H54 (cell line): Measurements from ENCODE around the gene GRIP1.

Source experiments
- DNase-seq: peaks from one replicate; pipeline ENCODE4 v3.0.0; 2011; ENCODE audit warnings: low spot score, mixed read lengths; ENCODE audit not compliant: insufficient read length
- FAIRE-seq: peaks from 3 replicates; lab custom pipeline; 2011; peaks lifted over from hg19 to GRCh38; lab: Jason Lieb, UNC
- POLR2A ChIP-seq: IDR thresholded peaks from 2 replicates; pipeline ENCODE4 v1.6.1; 2011; ENCODE audit warnings: low read depth, mild to moderate bottlenecking, low read length

The GRIP1 gene

DNA sequence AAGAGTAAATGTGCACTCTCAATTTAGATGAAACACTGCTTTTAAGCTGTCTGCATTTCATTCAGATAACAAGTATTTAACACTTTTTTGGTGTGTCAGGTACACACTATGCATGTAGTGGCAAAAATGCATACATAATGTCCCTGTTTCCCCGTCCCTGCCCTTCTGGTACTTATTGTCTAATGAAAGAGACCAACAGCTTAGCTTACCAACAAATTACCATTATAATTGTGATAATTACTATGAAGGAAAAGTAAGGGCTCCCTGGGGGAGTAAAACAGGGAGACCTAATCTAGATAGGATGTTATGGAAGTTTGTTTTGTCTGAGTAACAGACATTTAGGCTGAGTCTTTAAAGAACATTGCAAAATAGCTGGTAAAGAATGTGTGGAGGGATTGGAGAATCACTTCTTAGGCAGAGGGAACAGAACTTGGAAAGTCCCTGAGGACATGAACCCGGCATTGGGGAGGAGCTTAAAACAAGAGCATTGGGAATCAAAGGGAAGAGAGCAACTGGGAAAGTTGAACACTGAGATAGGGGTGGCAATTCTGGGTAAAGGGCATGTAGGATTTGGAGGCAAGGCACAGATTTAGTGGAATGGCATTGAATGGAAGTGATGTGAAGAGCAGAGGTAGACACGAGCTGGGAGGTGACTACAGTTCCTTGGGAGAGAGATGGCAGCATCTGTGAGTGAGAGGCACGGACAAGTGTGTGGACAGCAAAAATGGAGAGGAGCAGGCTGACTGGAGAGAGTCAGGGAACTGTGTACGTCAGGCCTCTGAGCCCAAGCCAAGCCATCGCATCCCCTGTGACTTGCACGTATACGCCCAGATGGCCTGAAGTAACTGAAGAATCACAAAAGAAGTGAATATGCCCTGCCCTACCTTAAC, 181.6 kb downstream of the GRIP1 start:
- no peak for FAIRE-seq
- no peak for DNase-seq
- no peak for TF ChIP-seq POLR2A

DNA sequence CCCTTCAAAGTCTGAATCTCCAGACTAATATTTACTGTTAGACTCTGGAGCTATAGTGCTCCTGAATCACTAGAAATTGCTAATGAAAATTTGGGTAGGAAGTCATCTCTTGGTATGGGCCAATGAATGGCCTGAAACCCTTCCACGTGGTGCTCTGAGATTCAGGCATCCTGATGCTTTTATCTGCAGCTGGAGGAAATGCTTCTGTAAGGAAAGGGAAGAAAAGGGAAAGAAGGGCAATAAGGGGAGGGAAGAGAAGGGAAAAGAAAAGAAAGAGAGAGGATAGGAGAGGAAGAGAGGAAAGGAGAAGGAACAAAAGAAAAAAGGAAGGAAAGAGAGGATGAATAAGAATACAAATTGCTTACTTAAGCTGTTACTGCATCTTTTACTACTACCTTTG, 182.3 kb downstream of the GRIP1 start:
- no peak for TF ChIP-seq POLR2A
- DNase-seq = no peak

DNA sequence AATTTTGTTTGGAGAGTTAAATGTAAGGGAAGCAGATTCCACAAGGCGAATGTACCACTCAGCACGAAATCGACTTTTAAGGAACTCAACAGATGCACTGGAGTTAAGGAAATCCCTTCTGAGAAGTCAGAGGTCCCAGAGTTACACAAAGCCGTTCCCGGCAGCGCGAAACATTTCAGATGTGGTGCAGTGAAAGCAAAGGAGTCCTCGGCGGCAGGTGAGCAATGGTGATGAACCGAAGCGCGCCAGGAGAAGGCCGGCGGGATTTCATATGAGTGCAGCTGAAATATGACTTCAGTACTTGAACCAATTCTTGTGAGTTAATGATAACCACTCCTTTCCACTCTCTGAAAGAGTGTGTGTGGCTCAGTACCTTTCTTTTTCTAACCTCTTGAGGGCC, 183.2 kb downstream of the GRIP1 start:
- DNase-seq (no peak), FAIRE-seq (no peak)
- TF ChIP-seq POLR2A = no peak

More for the DNA sequence above, 182.3 kb downstream of the GRIP1 start:
- FAIRE-seq = no peak

DNA sequence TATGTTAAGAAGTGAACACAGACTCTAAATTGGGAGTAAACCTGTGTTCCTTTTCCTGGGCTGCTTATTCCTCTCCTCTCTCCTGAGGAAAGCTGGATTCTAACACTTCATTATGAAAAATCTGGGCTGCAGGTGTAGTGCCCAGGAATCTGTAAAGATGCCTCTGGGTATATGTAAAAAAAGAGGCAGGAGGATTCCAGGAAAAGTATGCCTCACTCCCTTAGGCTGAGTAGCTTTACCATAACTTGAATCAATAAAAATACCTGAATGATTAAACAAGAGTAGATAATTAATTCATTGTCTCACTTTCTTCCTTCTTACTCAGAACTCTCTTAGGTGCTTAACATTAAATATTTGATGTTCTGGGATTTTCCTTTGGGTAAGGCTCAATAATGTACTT, 185.1 kb downstream of the GRIP1 start:
- DNase-seq = no peak
- no peak for FAIRE-seq
- no peak for TF ChIP-seq POLR2A

DNA sequence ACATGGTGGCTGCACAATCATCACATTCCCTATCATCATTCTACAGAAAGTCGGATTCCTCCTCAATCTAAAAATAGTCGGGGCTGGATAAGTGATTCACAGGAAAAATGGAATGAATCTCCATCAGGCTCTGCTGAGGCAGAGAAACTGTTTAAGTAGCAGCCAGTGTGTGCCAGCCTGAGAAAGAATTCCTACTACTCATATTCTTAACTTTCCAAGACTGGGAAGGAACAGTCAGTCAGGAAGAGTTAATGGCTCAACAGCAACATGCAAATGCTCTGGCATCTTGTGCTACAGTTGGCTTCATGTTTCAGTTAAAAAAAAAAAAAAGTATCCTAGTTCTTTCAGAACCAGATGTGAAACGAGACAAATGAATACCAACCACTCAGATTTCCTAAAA, 187.0 kb downstream of the GRIP1 start:
- DNase-seq (no peak), FAIRE-seq (no peak)
- no peak for TF ChIP-seq POLR2A

DNA sequence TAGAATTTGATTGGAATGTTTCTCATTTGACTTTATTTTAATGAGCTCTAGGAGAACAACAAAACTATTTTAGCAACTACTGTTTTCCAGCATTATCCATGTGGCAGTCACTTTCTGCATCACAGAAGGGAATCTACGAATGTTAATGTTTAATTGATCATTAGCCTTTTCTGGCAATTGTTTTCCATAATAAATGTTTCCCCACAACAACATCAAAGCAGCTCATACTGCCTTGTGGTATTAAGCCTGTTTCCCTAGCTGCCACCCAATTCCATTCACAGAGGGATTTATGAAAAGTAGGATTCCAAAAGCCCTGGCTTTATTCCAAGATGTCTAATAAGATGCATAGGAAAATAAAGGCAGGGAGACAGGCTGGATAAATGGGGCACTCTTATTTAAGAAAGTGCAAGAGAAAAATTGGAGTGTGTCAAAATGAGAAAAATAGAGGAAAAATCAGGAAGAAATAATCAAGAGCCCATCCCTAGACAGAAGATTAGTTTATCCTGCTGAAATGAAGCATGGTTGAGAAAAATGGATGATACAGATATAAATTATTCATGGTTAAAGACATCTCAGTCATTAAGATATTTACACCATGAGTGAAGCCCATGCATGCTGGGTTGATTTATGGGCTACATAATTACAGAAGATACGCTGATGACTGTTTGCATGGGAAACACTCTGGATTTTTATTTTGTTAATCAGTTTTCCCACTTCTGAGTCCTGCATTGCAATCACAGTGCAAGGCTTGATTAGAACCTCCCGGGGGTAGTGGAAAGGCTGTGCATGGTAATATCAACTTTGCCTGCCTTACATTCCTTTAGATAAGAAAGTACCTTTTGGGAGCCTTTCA, 196.3 kb downstream of the GRIP1 start:
- TF ChIP-seq POLR2A = no peak
- DNase-seq = no peak
- no peak for FAIRE-seq

DNA sequence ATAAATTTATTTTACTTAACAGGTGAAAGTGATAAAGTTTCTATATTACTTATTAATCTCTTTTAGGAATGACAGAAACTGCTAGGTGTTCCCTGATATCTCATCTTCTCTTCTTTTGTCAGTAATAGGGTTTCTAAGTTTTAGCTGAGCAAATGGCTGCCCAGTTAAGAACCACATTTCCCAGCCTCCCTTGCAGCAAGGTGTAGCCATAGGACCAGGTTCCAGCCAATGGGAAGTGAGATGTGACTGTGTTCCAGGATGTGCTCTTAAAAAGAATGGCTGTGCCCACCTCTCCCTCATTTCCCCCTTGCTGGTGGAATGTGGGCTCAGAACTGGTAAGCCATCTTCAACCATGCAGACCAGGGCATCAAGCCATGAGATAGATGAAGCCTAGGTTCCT, 210.9 kb downstream of the GRIP1 start:
- no peak for FAIRE-seq

DNA sequence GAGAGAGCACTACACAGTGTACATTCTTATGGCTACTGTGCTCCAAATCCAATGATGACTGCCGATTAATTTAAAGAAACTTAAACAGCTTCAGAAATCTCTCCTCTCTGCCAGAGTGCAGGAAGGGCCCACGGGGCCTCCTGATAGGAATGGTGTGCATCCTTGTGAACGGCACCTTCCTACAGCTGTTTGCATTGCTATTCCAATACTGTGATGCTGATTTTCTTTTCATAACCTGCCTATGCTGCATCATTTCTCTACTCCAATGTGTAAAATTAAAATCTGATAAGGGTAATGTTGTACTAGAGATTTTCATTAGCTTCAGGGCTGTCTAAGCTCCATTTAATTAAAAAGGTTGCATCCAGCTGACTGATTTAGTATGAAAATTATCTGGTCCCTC, 217.5 kb downstream of the GRIP1 start:
- FAIRE-seq (no peak), DNase-seq (no peak)
- TF ChIP-seq POLR2A = no peak

More for the DNA sequence above, 210.9 kb downstream of the GRIP1 start:
- no peak for DNase-seq
- TF ChIP-seq POLR2A = no peak

DNA sequence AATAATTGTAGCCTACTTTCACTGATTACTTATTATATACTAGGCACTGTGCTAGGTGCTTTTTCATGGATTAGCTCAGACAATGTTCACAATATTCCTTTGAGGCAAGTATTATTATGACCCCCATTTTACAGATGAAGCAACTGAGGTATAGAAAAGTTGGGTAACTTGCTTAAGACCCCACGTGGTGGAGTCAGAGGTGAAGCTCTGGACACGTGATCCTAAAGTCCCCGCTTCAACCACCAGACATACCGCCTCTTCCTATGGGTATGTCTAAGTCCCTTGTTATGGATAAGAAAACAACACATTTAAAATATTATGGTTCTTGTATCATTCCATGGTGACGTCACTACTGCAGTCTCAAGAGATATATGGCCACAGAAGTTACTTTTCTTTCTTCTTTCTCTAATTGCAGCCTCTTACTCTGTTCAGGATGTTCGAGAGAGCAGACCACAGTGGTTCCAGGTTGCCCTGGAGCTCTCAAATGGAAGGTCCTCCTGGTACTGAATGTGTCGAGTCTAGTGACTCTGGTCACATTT, 218.9 kb downstream of the GRIP1 start:
- FAIRE-seq = no peak
- no peak for DNase-seq
- TF ChIP-seq POLR2A = no peak

DNA sequence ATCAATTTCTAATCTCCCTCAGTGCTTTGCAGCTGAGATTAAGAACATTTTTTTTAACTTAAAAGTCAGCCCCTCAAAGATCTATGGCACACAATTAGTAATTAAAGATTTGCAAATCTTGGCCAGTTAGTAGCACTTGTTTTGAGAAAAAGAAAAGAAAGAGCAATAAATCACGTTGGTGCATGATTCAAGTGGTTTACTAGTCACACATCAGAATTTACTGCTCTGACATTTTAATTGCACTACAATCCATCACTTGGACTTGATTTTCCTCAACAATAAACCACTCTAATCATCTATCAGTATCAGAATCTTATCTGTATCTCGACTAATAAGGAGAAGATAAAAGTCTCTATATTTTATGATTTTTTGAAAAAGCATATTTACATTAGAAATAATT, 222.3 kb downstream of the GRIP1 start:
- no peak for TF ChIP-seq POLR2A
- FAIRE-seq (no peak), DNase-seq (no peak)

DNA sequence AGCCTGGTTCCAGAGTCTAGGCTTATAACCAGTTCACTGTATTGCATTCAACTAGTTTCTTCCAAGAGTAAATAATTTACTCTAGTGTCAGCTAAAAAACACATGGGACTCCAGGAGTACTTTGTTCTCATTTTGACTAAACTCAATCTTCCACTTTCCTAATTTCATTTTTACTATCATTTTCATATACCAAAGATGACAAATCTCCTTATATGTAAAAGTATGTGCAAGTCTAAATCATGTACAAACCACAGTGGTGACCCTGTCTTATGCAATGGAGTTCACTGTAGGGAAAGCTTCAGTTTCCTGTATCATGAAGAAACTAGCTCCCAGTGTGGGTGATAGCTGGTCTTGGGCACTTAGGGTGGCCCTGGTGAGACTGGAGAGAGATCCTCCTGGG, 225.0 kb downstream of the GRIP1 start:
- FAIRE-seq = no peak
- DNase-seq = no peak
- TF ChIP-seq POLR2A = no peak

DNA sequence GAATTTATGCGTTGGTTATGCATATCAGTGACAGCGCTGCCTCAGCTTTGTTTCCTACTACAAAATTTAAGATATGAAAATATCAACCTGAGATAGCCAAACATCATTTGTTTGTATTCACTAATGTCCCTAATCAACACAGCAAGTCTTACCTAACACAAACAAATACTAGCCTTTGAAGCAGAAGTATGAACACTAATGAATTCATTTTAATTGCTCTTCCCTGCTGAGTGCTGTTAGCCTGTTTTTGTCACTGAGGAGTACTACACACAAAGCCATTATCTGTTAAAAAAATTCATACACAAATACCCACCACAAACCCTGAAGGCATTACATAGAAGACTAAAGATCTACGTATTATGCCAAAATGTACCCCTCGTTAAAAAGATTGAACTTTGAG, 225.8 kb downstream of the GRIP1 start:
- FAIRE-seq = no peak
- TF ChIP-seq POLR2A = no peak
- DNase-seq = no peak

DNA sequence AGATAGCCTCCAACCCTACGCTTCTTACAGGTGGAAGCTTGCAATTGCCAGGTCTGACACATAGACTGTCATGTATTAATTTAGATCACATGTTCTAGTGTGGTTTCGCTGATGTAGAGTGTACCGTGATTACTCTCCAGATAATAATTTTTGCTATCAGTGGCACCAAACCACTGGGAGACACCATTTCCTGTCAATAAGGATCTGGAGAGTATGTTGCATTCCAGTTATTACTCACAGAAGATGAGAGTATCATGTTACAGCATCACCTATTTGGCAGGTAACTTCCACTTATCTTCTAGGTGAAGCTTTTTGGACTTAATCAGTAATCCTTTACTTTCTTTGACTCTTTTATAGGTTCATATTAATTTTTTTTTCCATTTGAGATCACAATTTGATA, 229.3 kb downstream of the GRIP1 start:
- no peak for FAIRE-seq
- no peak for DNase-seq
- TF ChIP-seq POLR2A = no peak

DNA sequence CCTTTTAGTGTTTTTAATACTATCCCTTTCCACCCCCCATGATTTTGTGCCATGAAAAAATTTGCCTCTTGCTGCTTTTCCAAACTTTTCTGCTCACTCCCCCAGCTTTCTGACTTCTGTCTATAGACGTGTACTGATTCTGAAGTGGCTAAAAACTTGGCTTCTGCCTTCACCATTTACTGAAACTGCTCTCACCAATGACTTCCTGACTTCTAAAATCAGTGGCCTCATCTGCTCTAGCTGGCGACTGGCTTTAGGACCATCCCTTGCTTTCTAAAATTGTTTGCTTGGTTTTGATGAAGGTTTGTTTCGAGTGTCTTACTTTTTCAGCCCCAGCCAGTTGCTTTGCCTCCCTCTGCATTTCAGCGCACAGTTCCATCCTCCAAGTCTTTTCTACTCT, 231.2 kb downstream of the GRIP1 start:
- DNase-seq = no peak
- no peak for TF ChIP-seq POLR2A
- FAIRE-seq = no peak

DNA sequence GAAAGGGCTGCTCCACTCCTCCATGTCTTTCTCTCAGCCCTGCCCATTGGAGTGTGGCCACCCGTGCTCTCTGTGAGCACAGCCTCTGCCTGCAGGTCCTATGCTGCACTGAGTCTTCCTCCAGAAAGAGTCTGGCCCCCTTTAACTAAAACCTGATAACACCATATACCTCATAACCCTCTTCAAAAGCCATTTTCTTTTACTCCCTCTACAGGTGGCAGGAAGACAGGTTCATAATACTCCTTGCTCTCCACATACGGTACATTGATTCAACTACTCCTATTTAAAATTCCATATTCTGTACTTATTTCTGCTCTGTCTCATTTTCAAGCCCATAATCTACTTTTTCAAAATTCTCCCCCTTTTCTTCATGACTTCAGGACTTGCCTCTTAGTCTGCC, 232.6 kb downstream of the GRIP1 start:
- DNase-seq (no peak), FAIRE-seq (no peak)
- no peak for TF ChIP-seq POLR2A
